ENCODE data around the gene HNF1B. TPM values are rescaled to one million over a fixed set of nuclear protein-coding genes. Genes with fewer than 3 reads are reported as not detected.

Gene HNF1B
- total RNA-seq, 3 donors from 2014 or later (not counting 1 experiment from before 2014, with no cell fraction given) = not detected

DNA sequence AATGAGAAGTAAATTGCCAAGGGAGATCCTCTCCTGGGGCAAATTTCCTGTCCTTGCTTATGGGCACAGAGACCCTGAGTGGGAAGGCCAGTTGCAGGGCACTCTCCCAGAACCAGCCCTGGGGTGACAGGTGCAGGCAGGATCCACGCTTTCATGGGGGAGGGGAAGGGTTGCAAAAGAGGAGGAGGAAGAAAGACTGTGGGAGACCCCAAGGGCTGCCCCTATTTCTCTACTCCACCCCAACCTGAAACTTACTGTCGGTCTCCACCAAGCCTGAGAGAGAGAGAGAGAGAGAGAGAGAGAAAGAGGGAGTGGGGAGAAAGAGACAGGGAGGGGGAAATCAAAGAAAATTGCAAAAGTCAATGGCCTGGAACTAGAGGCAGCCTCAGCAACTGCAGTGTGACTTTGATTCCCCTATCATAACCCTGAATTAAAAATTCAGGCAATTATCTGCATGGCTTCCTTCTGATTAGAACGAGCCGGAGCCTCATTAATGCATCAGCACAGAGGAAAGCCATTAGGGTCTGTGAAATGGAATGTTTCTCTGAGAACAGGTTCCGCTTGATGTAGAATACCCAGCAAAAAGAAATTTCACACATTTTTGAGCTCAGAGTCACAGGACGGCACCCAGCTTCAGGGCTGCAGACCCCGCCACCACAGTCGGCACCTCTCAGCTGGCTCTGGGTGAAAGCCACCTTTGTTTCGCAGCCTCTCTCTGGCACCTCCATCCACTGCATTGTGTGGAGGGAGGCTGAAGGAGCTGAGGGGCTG lies 45.1 kb upstream of the HNF1B start:
- H3K27ac Mint-ChIP-seq = no peak overlapping the region
- no peak for TF ChIP-seq CTCF (IDR thresholded peaks at IDR 0.05)
- H3K4me3 Mint-ChIP-seq = no peak overlapping the region
- 90% methylated on average over 7 of the region's 9 CpGs for WGBS (ENCODE audit: insufficient coverage)
- H3K9me3 Mint-ChIP-seq = no peaks in the 10 kb centered on the region
- peaks cover 23 to 37% of the 10 kb centered on the region in 2 donors for H3K27me3 Mint-ChIP-seq (ENCODE audit: low read depth in 2 of 2)
- H3K4me1 ChIP-seq (ENCODE audit: control insufficient read depth, insufficient read depth, low read length) = no peaks in the 10 kb centered on the region
- DNase-seq (no peak), ATAC-seq (no peak)
- peaks cover 11% of the 10 kb centered on the region for H3K27me3 ChIP-seq (ENCODE audit: control insufficient read depth, insufficient read depth, low read length)
- no peak overlapping the region for H3K4me3 ChIP-seq (ENCODE audit: low read length)
- H3K36me3 Mint-ChIP-seq = no peaks in the 10 kb centered on the region
- H3K27ac ChIP-seq (ENCODE audit: low read length) = no peak overlapping the region
- intact Hi-C loops (cut with micrococcal nuclease) = loop anchor here (5.0 kb wide), 1 partner anchor 418 kb away; no protein-coding TSS in a partner anchor
- H3K36me3 ChIP-seq (ENCODE audit: control insufficient read depth, insufficient read depth, low read length) = no peaks in the 10 kb centered on the region
- no peaks in the 10 kb centered on the region for H3K9me3 ChIP-seq (ENCODE audit: control insufficient read depth, insufficient read depth, low read length)
- no peaks in the 10 kb centered on the region for H3K4me1 Mint-ChIP-seq

DNA sequence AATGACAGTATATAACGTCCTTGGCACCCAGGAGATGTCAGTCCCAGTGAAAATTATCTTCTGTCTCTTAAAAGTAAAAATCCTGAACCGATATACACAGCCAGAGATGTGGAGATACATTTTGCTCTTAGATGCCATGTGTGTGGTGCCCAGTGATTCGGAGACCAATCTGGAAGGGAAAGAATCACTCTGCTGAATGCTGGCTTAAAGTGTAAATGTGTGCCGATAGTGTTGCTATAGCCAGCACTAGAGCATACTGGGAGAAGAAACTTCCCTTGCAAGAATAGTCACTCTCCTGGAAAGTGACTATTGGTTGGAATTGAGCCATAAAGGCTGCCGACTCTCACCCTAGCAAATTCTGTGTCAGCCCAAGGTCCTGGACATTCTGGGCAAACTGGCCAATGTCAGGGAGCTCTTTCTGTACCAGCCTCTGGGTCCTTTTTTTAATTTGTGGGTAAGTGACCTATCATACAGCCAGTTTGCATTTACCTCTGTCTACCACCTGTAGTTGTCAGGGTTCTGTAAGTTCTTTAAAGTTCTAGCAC lies 44.2 kb upstream of the HNF1B start:
- TF ChIP-seq CTCF (IDR thresholded peaks at IDR 0.05) = no peak
- H3K4me1 Mint-ChIP-seq = no peaks in the 10 kb centered on the region
- ATAC-seq (no peak), DNase-seq (no peak)
- Histone ChIP-seq H3K36me3 (ENCODE audit: control insufficient read depth, insufficient read depth, low read length) (no peaks in the 10 kb centered on the region), H3K27me3 (ENCODE audit: control insufficient read depth, insufficient read depth, low read length) (peaks cover 11% of the 10 kb centered on the region), H3K4me3 (ENCODE audit: low read length) (no peak overlapping the region), H3K9me3 (ENCODE audit: control insufficient read depth, insufficient read depth, low read length) (no peaks in the 10 kb centered on the region), H3K4me1 (ENCODE audit: control insufficient read depth, insufficient read depth, low read length) (no peaks in the 10 kb centered on the region), H3K27ac (ENCODE audit: low read length) (no peak overlapping the region)
- intact Hi-C loops (cut with micrococcal nuclease) = no loop called here
- peaks cover 25 to 39% of the 10 kb centered on the region in 2 donors for H3K27me3 Mint-ChIP-seq (ENCODE audit: low read depth in 2 of 2)
- no peaks in the 10 kb centered on the region for H3K36me3 Mint-ChIP-seq
- no peaks in the 10 kb centered on the region for H3K9me3 Mint-ChIP-seq
- no peak overlapping the region for H3K27ac Mint-ChIP-seq
- H3K4me3 Mint-ChIP-seq = no peak overlapping the region
- 81% methylated on average over 5 of the region's 5 CpGs for WGBS (ENCODE audit: insufficient coverage)

GRCh38 chr17:37788526-37788925 lies 43.7 kb upstream of the HNF1B start:
- no peaks in the 10 kb centered on the region for H3K36me3 Mint-ChIP-seq
- TF ChIP-seq CTCF (IDR thresholded peaks at IDR 0.05) = no peak
- intact Hi-C loops (cut with micrococcal nuclease) = no loop called here
- H3K4me3 ChIP-seq (ENCODE audit: low read length) = no peak overlapping the region
- no peaks in the 10 kb centered on the region for H3K4me1 ChIP-seq (ENCODE audit: control insufficient read depth, insufficient read depth, low read length)
- H3K4me3 Mint-ChIP-seq = no peak overlapping the region
- 100% methylated on average over 1 of the region's 1 CpG for WGBS (ENCODE audit: insufficient coverage)
- no peaks in the 10 kb centered on the region for H3K4me1 Mint-ChIP-seq
- no peaks in the 10 kb centered on the region for H3K36me3 ChIP-seq (ENCODE audit: control insufficient read depth, insufficient read depth, low read length)
- H3K27me3 Mint-ChIP-seq (ENCODE audit: low read depth in 2 of 2) = peaks cover 26 to 39% of the 10 kb centered on the region in 2 donors
- no peak overlapping the region for H3K27ac Mint-ChIP-seq
- peaks cover 11% of the 10 kb centered on the region for H3K27me3 ChIP-seq (ENCODE audit: control insufficient read depth, insufficient read depth, low read length)
- H3K9me3 ChIP-seq (ENCODE audit: control insufficient read depth, insufficient read depth, low read length) = no peaks in the 10 kb centered on the region
- no peak for ATAC-seq
- no peak overlapping the region for H3K27ac ChIP-seq (ENCODE audit: low read length)
- DNase-seq = no peak
- no peaks in the 10 kb centered on the region for H3K9me3 Mint-ChIP-seq

Data from natural killer cell (primary cell).